ENCODE results near the gene TOR2A.

Gene TOR2A

GRCh38 chr9:127715470-127716337 lies 19.4 kb downstream of the TOR2A start, which contains the start of the genes PTRH1 and TTC16:
Gene PTRH1, minus strand, starts transcription at chr9:127715663. Its CDS starts 24 bp downstream, at chr9:127715639.
Gene TTC16, plus strand, starts transcription at chr9:127716079. Its CDS starts 67 bp downstream, at chr9:127716146.
- peak; percentile 90 for DNase-seq

- no peak for DNase-seq
Observed at GRCh38 chr9:127714951-127715469, 20.1 kb downstream of the TOR2A start.

- DNase-seq, result no peak
Observed at GRCh38 chr9:127714020-127714750, 20.9 kb downstream of the TOR2A start.

- DNase-seq, result no peak
Observed at GRCh38 chr9:127712867-127713266, 22.2 kb downstream of the TOR2A start.

GRCh38 chr9:127712371-127712770 lies 22.7 kb downstream of the TOR2A start:
- no peak for DNase-seq

- peak; percentile 32 for DNase-seq
Observed at GRCh38 chr9:127711831-127712274, 23.2 kb downstream of the TOR2A start.

GRCh38 chr9:127711226-127711701 lies 23.8 kb downstream of the TOR2A start:
- DNase-seq, result no peak

- no peak for DNase-seq
Observed at GRCh38 chr9:127710204-127710783, 24.8 kb downstream of the TOR2A start.

GRCh38 chr9:127708952-127709587 lies 26.0 kb downstream of the TOR2A start:
- DNase-seq, result no peak

- no peak for DNase-seq
Observed at GRCh38 chr9:127707766-127708165, 27.3 kb downstream of the TOR2A start.

- DNase-seq, result no peak
Observed at GRCh38 chr9:127706836-127707241, 28.3 kb downstream of the TOR2A start, which contains the start of gene CFAP157. Gene CFAP157, plus strand, starts transcription at chr9:127706988. Its CDS starts 44 bp downstream, at chr9:127707032.

GRCh38 chr9:127705577-127706379 lies 29.3 kb downstream of the TOR2A start:
- DNase-seq, result no peak

GRCh38 chr9:127703289-127703946 lies 31.7 kb downstream of the TOR2A start:
- no peak for DNase-seq

- no peak for DNase-seq
Observed at GRCh38 chr9:127700594-127701255, 34.4 kb downstream of the TOR2A start.

GRCh38 chr9:127700140-127700539 lies 35.0 kb downstream of the TOR2A start:
- no peak for DNase-seq

- peak; percentile 56 for DNase-seq
Observed at GRCh38 chr9:127698985-127699670, 36.0 kb downstream of the TOR2A start.

GRCh38 chr9:127698386-127698785 lies 36.7 kb downstream of the TOR2A start:
- DNase-seq, result no peak

GRCh38 chr9:127697575-127697974 lies 37.5 kb downstream of the TOR2A start:
- DNase-seq, result no peak

- DNase-seq, result no peak
Observed at GRCh38 chr9:127694890-127695720, 40.0 kb downstream of the TOR2A start.
